IMR-90 (cell line): ENCODE measurements around the gene LUZP1.

ENCODE experiments used
- BHLHE40 ChIP-seq: fragments of 150-350 bp; IDR thresholded peaks from 2 replicates; pipeline ENCODE4 v1.6.1; 2016; ENCODE audit warnings: mild to moderate bottlenecking, low read depth, low read length
- CEBPB ChIP-seq: IDR thresholded peaks from 2 replicates; pipeline ENCODE4 v1.6.1; 2012; ENCODE audit warnings: low read depth, low read length, improper control_type of control experiment
- CHD1 ChIP-seq: IDR thresholded peaks from 2 replicates; pipeline ENCODE4 v1.6.1; 2012; ENCODE audit warnings: low read depth, low read length, improper control_type of control experiment
- MAZ ChIP-seq: IDR thresholded peaks from 2 replicates; pipeline ENCODE4 v1.6.1; 2012; ENCODE audit warnings: low read depth, mild to moderate bottlenecking, low read length, improper control_type of control experiment, moderate library complexity, borderline replicate concordance
- POLR2A ChIP-seq: IDR thresholded peaks from 2 replicates; pipeline ENCODE4 v1.6.1; 2012; ENCODE audit warnings: mild to moderate bottlenecking, low read depth, low read length
- RAD21 ChIP-seq: IDR thresholded peaks from 2 replicates; pipeline ENCODE4 v1.6.1; 2012; ENCODE audit warnings: low read length, improper control_type of control experiment
- RCOR1 ChIP-seq: IDR thresholded peaks from 2 replicates; pipeline ENCODE4 v1.6.1; 2012; ENCODE audit warnings: mild to moderate bottlenecking, low read length, improper control_type of control experiment; ENCODE audit not compliant: insufficient replicate concordance
- RFX5 ChIP-seq: IDR thresholded peaks from 2 replicates; pipeline ENCODE4 v1.8.0; 2012; ENCODE audit warnings: low read depth, mild to moderate bottlenecking, low read length, moderate library complexity
- TF ChIP-seq, protein P1 (sequence below): conservative IDR thresholded peaks from 2 replicates; pipeline ENCODE4 v1.5.1; 2012; ENCODE audit warnings: mild to moderate bottlenecking, low read depth, low read length, improper control_type of control experiment
- TF ChIP-seq, protein P2 (sequence below): fragments of 150-350 bp; IDR thresholded peaks from 2 replicates; pipeline ENCODE4 v1.6.1; 2017; ENCODE audit warnings: mild to moderate bottlenecking, antibody characterized with exemption, low read length, low read depth

DNA sequence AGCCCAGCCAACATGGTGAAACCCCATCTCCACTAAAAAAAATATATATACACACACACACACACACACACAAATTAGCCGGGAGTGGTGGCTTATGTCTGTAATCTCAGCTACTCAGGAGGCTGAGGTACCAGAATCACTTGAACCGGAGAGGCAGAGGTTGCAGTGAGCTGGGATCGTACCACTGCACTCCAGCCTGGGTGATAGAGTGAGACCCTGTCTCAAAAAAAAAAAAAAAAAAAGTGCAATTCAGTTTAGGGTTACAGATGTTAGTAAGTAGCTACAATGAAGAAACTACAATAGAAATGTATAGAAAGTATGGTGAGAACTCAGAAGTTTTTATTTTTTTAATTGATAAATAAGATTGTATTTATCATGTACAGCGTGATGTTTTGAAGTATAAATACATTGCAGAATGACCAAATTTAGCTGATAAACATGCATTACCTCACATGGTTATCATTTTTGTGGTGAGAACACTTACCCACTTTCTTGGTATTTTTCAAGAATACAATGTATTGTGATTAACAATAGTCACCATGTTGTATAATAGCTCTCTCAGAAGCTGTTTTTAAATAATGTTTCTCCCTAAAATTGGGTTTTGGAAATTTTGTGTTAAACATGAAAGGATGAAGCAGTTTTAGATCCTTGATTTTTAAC is 131.4 kb downstream of the LUZP1 start:
- TF ChIP-seq, protein P1, sequence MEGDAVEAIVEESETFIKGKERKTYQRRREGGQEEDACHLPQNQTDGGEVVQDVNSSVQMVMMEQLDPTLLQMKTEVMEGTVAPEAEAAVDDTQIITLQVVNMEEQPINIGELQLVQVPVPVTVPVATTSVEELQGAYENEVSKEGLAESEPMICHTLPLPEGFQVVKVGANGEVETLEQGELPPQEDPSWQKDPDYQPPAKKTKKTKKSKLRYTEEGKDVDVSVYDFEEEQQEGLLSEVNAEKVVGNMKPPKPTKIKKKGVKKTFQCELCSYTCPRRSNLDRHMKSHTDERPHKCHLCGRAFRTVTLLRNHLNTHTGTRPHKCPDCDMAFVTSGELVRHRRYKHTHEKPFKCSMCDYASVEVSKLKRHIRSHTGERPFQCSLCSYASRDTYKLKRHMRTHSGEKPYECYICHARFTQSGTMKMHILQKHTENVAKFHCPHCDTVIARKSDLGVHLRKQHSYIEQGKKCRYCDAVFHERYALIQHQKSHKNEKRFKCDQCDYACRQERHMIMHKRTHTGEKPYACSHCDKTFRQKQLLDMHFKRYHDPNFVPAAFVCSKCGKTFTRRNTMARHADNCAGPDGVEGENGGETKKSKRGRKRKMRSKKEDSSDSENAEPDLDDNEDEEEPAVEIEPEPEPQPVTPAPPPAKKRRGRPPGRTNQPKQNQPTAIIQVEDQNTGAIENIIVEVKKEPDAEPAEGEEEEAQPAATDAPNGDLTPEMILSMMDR = no peak
- TF ChIP-seq POLR2A (no peak), MAZ (no peak), RAD21 (no peak), BHLHE40 (no peak), RFX5 (no peak), CEBPB (no peak), RCOR1 (no peak), CHD1 (no peak)
- TF ChIP-seq, protein P2, sequence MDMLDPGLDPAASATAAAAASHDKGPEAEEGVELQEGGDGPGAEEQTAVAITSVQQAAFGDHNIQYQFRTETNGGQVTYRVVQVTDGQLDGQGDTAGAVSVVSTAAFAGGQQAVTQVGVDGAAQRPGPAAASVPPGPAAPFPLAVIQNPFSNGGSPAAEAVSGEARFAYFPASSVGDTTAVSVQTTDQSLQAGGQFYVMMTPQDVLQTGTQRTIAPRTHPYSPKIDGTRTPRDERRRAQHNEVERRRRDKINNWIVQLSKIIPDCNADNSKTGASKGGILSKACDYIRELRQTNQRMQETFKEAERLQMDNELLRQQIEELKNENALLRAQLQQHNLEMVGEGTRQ = no peak
